ENCODE data around the gene SUMF1.

GRCh38 chr3:4491855-4492207 lies 24.8 kb upstream of the SUMF1 start:
- TF ChIP-seq EZH2 (IDR thresholded peaks at IDR 0.05; ENCODE audit: low read length) (no peak), CTCF (optimal IDR thresholded peaks at IDR 0.05 in 1 of 3, IDR thresholded peaks at IDR 0.05 in 1 of 3, conservative IDR thresholded peaks at IDR 0.05 in 1 of 3; ENCODE audit: extremely low read depth in 1 of 3, insufficient read depth in 2 of 3, low read length in 3 of 3) (no peak)

Data from keratinocyte (primary cell).